Kidney (tissue), 14 donors: ENCODE measurements around the gene CCSAP. TPM values are rescaled to one million over a fixed set of nuclear protein-coding genes. Genes with fewer than 3 reads are reported as not detected.

Experiments
- DNase-seq, 5 donors: peaks; one replicate each; pipeline ENCODE4 v3.0.0-alpha.2; 2013 to 2020
- FAIRE-seq: peaks from 2 replicates; lab custom pipeline; 2012; peaks lifted over from hg19 to GRCh38; lab: Jason Lieb, UNC
- H3K27ac ChIP-seq, 2 donors: one replicate each; pipeline ENCODE4 v1.7.0; 2013; ENCODE audit warnings: low read depth in 2 of 2, low read length in 2 of 2, inconsistent platforms in 1 of 2
- H3K27me3 ChIP-seq: one replicate; pipeline ENCODE4 v1.7.1; 2013; ENCODE audit warnings: low read length, inconsistent platforms; ENCODE audit not compliant: control insufficient read depth, insufficient read depth
- H3K36me3 ChIP-seq, 3 donors: one replicate each; pipeline versions ENCODE4 v1.7.0 to v1.7.1; 2013; ENCODE audit warnings: low read length in 3 of 3, control low read depth in 1 of 3, inconsistent platforms in 1 of 3; ENCODE audit not compliant: insufficient read depth in 3 of 3, control insufficient read depth in 2 of 3
- H3K4me1 ChIP-seq, 3 donors: one replicate each; pipeline versions ENCODE4 v1.7.0 to v1.7.1; 2013; ENCODE audit warnings: low read length in 3 of 3, inconsistent platforms in 1 of 3, low read depth in 1 of 3; ENCODE audit not compliant: control insufficient read depth in 2 of 3, insufficient read depth in 2 of 3
- H3K4me3 ChIP-seq, 3 donors: one replicate each; pipeline versions ENCODE4 v1.7.0 to v1.8.1; 2013; ENCODE audit warnings: low read length in 3 of 3, control low read depth in 1 of 3, inconsistent platforms in 1 of 3
- H3K9ac ChIP-seq, 3 donors: one replicate each; pipeline versions ENCODE4 v1.7.0 to v1.7.1; 2013; ENCODE audit warnings: low read length in 3 of 3, control low read depth in 1 of 3, inconsistent platforms in 1 of 3
- H3K9me3 ChIP-seq, 3 donors: one replicate each; pipeline versions ENCODE4 v1.7.0 to v1.7.1; 2013; ENCODE audit warnings: low read length in 3 of 3, control low read depth in 1 of 3, inconsistent platforms in 1 of 3; ENCODE audit not compliant: control insufficient read depth in 2 of 3, insufficient read depth in 1 of 3
- CTCF ChIP-seq: IDR thresholded peaks from 3 replicates; pipeline ENCODE4 v1.5.1; 2012; ENCODE audit warnings: mild to moderate bottlenecking, moderate library complexity, borderline replicate concordance; ENCODE audit not compliant: insufficient read depth; ENCODE audit errors: extremely low read depth
- intact Hi-C: fragments of 100-400 bp; cut with DNase I; formaldehyde crosslinking; loops from one replicate; pipeline ENCODE4 v1.11.1; 2022
- polyA plus RNA-seq: library from polyadenylated mRNA; stranded (reverse); fragments of 350-450 nt; fragmentation: Illumina TruSeq; extraction: RNeasy Lipid Tissue Mini Kit (QIAGEN cat#74804); gene quantifications from one replicate; pipeline ENCODE4 v1.2.3, GENCODE V29; 2014; ENCODE audit warnings: low read depth, low replicate concordance; ENCODE audit not compliant: insufficient read depth
- total RNA-seq: library from RNA; stranded (reverse); fragmentation: NEBNext Ultra II Directional; extraction: Animal tissue kit (Norgen Biotek cat#: 25700); gene quantifications from one replicate; pipeline ENCODE4 v1.2.1, GENCODE V29; 2021
- donor health status: control.
- donor health status: control.
- donor health status: control.
- donor health status: control.
- donor health status: control.
- donor health status: DM: yes; HTN: yes; CAD: no.
- donor health status: Normal renal cell carcinoma (clear cell type).

CCSAP gene
- total and polyA plus RNA-seq, 2 donors from 2014 or later = 0.84 to 3.1 TPM

GRCh38 chr1:229323201-229323600 is 19.6 kb downstream of the CCSAP start:
- no peak for DNase-seq
- no peak for FAIRE-seq
- intact Hi-C loops = no loop called here
- Histone ChIP-seq H3K9me3 (no peaks in the 10 kb centered on the region), H3K4me1 (no peaks in the 10 kb centered on the region), H3K27me3 (no peaks in the 10 kb centered on the region), H3K4me3 (no peak overlapping the region), H3K36me3 (peaks cover 0 to 11% (median 0%) of the 10 kb centered on the region in 3 donors), H3K9ac (no peak overlapping the region), H3K27ac (no peak overlapping the region)
- TF ChIP-seq CTCF = no peak

- DNase-seq (no peak), FAIRE-seq (no peak)
- no peak for TF ChIP-seq CTCF
- Histone ChIP-seq H3K27ac (no peak overlapping the region), H3K9ac (no peak overlapping the region), H3K27me3 (no peaks in the 10 kb centered on the region), H3K36me3 (peaks cover 0 to 11% (median 0%) of the 10 kb centered on the region in 3 donors), H3K4me3 (no peak overlapping the region), H3K9me3 (no peaks in the 10 kb centered on the region), H3K4me1 (no peaks in the 10 kb centered on the region)
- intact Hi-C loops = no loop called here
Observed at GRCh38 chr1:229319487-229319886, 23.4 kb downstream of the CCSAP start.

- H3K9ac ChIP-seq = no peak overlapping the region
- intact Hi-C loops = no loop called here
- DNase-seq (no peak), FAIRE-seq (no peak)
- no peaks in the 10 kb centered on the region for H3K4me1 ChIP-seq
- H3K36me3 ChIP-seq = peaks cover 0 to 3% (median 3%) of the 10 kb centered on the region in 3 donors
- H3K9me3 ChIP-seq = no peaks in the 10 kb centered on the region
- no peak overlapping the region for H3K27ac ChIP-seq
- no peaks in the 10 kb centered on the region for H3K27me3 ChIP-seq
- TF ChIP-seq CTCF = no peak
- no peak overlapping the region for H3K4me3 ChIP-seq
Observed at GRCh38 chr1:229318056-229318455, 24.8 kb downstream of the CCSAP start.

GRCh38 chr1:229316166-229316565 is 26.7 kb downstream of the CCSAP start:
- intact Hi-C loops = no loop called here
- TF ChIP-seq CTCF = no peak
- no peaks in the 10 kb centered on the region for H3K4me1 ChIP-seq
- H3K36me3 ChIP-seq = peaks cover 0 to 3% (median 0%) of the 10 kb centered on the region in 3 donors
- no peak overlapping the region for H3K27ac ChIP-seq
- H3K9ac ChIP-seq = no peak overlapping the region
- H3K9me3 ChIP-seq = no peaks in the 10 kb centered on the region
- H3K27me3 ChIP-seq = no peaks in the 10 kb centered on the region
- no peak overlapping the region for H3K4me3 ChIP-seq
- FAIRE-seq (no peak), DNase-seq (no peak)
